Measurements from ENCODE around the gene SMYD2. TPM values are rescaled to one million over a fixed set of nuclear protein-coding genes. Genes with fewer than 3 reads are reported as not detected.

SMYD2 gene
- total RNA-seq, 2 experiments from 2014 or later: 20.8 to 26.5 TPM

DNA sequence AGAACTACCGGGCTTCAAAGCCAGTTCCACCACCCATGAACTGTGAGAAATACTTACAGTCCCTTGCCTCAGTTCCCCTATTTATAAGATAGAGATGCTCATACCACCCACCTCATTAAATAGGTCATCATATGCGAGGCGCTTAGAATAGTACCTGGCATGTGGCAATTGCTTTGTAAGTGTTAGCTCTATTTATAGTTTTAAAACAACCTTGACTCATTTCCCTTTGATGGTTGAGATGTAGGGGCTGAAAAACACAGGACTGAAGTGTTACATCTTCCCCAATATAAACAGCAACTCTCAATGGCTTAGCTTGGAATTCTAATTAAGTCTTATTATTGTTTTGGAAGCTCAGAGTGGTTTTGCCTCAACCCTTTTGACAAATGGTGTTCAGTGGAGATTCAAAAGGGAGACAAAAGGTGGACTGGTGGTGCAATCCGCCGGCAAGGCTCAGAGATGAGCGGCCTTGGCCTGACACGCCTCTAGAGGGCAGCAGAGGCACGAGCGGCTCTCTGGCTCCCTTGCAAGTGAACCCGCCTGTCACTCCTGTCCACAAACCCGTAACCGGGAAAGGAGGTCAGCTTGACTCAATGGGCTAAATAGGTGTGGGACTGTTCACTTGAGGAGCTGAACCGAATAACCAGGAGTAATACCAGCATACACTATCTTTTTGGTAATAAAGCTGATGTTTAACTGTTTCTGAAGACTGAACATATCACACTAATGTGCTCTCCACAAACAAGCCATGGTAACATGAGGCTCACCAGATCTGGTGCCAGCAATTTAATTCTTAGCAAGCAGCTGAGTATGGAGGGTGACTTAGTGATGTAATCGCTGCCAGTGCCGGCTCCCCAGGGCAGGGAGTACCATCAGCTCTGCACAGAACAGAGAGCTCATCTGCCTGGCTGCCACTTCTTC is 19.5 kb upstream of the SMYD2 start:
- no peak overlapping the region for H3K4me2 ChIP-seq (ENCODE audit: low read length)
- no peak overlapping the region for H2AFZ ChIP-seq (ENCODE audit: low read length)

GRCh38 chr1:214264196-214264595 is 16.8 kb upstream of the SMYD2 start:
- H3K27ac ChIP-seq (ENCODE audit: low read depth, low read length, poor library complexity, severe bottlenecking): no peak overlapping the region
- H3K4me2 ChIP-seq (ENCODE audit: low read length): no peak overlapping the region
- no peak overlapping the region for H2AFZ ChIP-seq (ENCODE audit: low read length)
- ChIA-PET POLR2A (interaction anchor here (0.7 kb wide), 1 partner anchor 18 kb away, joined by 3 read pairs; no protein-coding TSS in a partner anchor), CTCF (ENCODE audit: unreplicated experiment) (no interaction called here)
- intact Hi-C loops (cut with micrococcal nuclease; ENCODE audit: unreplicated experiment): no loop called here
- no peaks in the 10 kb centered on the region for H4K20me1 ChIP-seq (ENCODE audit: insufficient read depth, low read length)
- BruUV-seq (replicated peaks): no TSS peak
- H3K79me2 ChIP-seq (ENCODE audit: insufficient read depth, low read depth, low read length): no peaks in the 10 kb centered on the region
- H3K9me3 ChIP-seq (ENCODE audit: low read length): no peaks in the 10 kb centered on the region
- H3K36me3 ChIP-seq (ENCODE audit: insufficient read depth, low read length): no peaks in the 10 kb centered on the region
- H3K4me3 ChIP-seq (ENCODE audit: low read depth, low read length, poor library complexity, severe bottlenecking): no peak overlapping the region
- H3K4me1 ChIP-seq (ENCODE audit: insufficient read depth, low read length, poor library complexity, severe bottlenecking): no peaks in the 10 kb centered on the region
- TF ChIP-seq EZH2phosphoT487 (IDR thresholded peaks at IDR 0.05; ENCODE audit: borderline replicate concordance, low read depth, low read length): no peak
- no peak for TF ChIP-seq CTCF (conservative IDR thresholded peaks at IDR 0.05; ENCODE audit: low read length)
- no peaks in the 10 kb centered on the region for H3K9me2 ChIP-seq (ENCODE audit: insufficient read depth, low read length)
- DNase-seq (ENCODE audit: low spot score): no peak

More for the DNA sequence above, 19.5 kb upstream of the SMYD2 start:
- no TSS peak for BruUV-seq (replicated peaks)
- ChIA-PET POLR2A (interaction anchor here (0.6 to 2.7 kb wide), 4 partner anchors 63 to 1437 kb away, joined by 3 to 17 read pairs (median 5); no protein-coding TSS in a partner anchor), CTCF (ENCODE audit: unreplicated experiment) (interaction anchor here (0.5 to 6.1 kb wide), 7 partner anchors 9 to 323 kb away, joined by 3 to 76 read pairs (median 3); no protein-coding TSS in a partner anchor)
- Histone ChIP-seq H3K4me1 (ENCODE audit: insufficient read depth, low read length, poor library complexity, severe bottlenecking) (no peaks in the 10 kb centered on the region), H3K79me2 (ENCODE audit: insufficient read depth, low read depth, low read length) (no peaks in the 10 kb centered on the region), H3K9me2 (ENCODE audit: insufficient read depth, low read length) (no peaks in the 10 kb centered on the region), H3K9me3 (ENCODE audit: low read length) (no peaks in the 10 kb centered on the region), H3K4me3 (ENCODE audit: low read depth, low read length, poor library complexity, severe bottlenecking) (no peak overlapping the region), H4K20me1 (ENCODE audit: insufficient read depth, low read length) (no peaks in the 10 kb centered on the region), H3K36me3 (ENCODE audit: insufficient read depth, low read length) (no peaks in the 10 kb centered on the region), H3K27ac (ENCODE audit: low read depth, low read length, poor library complexity, severe bottlenecking) (no peak overlapping the region)
- TF ChIP-seq CTCF (conservative IDR thresholded peaks at IDR 0.05; ENCODE audit: low read length) (peak; percentile 95), EZH2phosphoT487 (IDR thresholded peaks at IDR 0.05; ENCODE audit: borderline replicate concordance, low read depth, low read length) (no peak)
- intact Hi-C loops (cut with micrococcal nuclease; ENCODE audit: unreplicated experiment): loop anchor here (1.0 kb wide), 1 partner anchor 67 kb away; no protein-coding TSS in a partner anchor
- peak; percentile 73 for DNase-seq (ENCODE audit: low spot score)

DNA sequence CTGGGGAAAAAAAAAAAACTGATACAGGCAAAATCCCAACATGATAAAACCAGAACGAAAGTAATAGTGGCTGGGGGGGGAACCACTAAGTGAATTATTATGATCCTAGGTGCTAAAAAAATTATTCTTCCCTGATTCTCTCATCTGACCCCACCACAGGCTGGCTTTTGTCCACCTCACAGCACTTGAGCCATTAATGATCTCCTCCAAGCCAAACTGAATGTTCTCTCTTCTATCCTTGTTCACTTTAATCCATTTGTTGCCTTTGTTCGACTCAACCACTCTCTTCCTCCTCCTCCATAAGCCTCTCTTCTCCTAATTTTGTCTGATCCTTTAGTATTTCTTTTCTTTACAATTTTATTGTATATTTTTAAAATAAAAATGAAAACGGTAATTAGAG is 16.0 kb upstream of the SMYD2 start:
- POLR2A ChIA-PET: interaction anchor here (0.7 kb wide), 1 partner anchor 19 kb away, joined by 3 read pairs; no protein-coding TSS in a partner anchor
- DNase-seq (ENCODE audit: low spot score): no peak
- no peak overlapping the region for H2AFZ ChIP-seq (ENCODE audit: low read length)
- H3K36me3 ChIP-seq (ENCODE audit: insufficient read depth, low read length): no peaks in the 10 kb centered on the region
- intact Hi-C loops (cut with micrococcal nuclease; ENCODE audit: unreplicated experiment): no loop called here
- H4K20me1 ChIP-seq (ENCODE audit: insufficient read depth, low read length): no peaks in the 10 kb centered on the region
- TF ChIP-seq CTCF (conservative IDR thresholded peaks at IDR 0.05; ENCODE audit: low read length) (no peak), EZH2phosphoT487 (IDR thresholded peaks at IDR 0.05; ENCODE audit: borderline replicate concordance, low read depth, low read length) (no peak)
- no peaks in the 10 kb centered on the region for H3K9me3 ChIP-seq (ENCODE audit: low read length)
- H3K4me1 ChIP-seq (ENCODE audit: insufficient read depth, low read length, poor library complexity, severe bottlenecking): no peaks in the 10 kb centered on the region
- no peaks in the 10 kb centered on the region for H3K79me2 ChIP-seq (ENCODE audit: insufficient read depth, low read depth, low read length)
- no peak overlapping the region for H3K4me2 ChIP-seq (ENCODE audit: low read length)
- no peaks in the 10 kb centered on the region for H3K9me2 ChIP-seq (ENCODE audit: insufficient read depth, low read length)
- CTCF ChIA-PET (ENCODE audit: unreplicated experiment): no interaction called here
- H3K27ac ChIP-seq (ENCODE audit: low read depth, low read length, poor library complexity, severe bottlenecking): no peak overlapping the region
- no TSS peak for BruUV-seq (replicated peaks)
- no peak overlapping the region for H3K4me3 ChIP-seq (ENCODE audit: low read depth, low read length, poor library complexity, severe bottlenecking)

Data from OCI-LY7 (cell line).